ENCODE measurements around the gene ATRNL1. TPM values are rescaled to one million over a fixed set of nuclear protein-coding genes. Genes with fewer than 3 reads are reported as not detected.

The ATRNL1 gene
- total RNA-seq, 1 donor from 2014 or later, result 15.5 TPM

GRCh38 chr10:115427611-115428010, 334.4 kb downstream of the ATRNL1 start:
- Histone ChIP-seq H3K27me3 (no peaks in the 10 kb centered on the region), H3K9me3 (no peaks in the 10 kb centered on the region), H3K4me1 (no peaks in the 10 kb centered on the region), H3K4me3 (no peak overlapping the region), H3K27ac (no peak overlapping the region), H3K36me3 (no peaks in the 10 kb centered on the region)
- no peak for TF ChIP-seq POLR2AphosphoS5 (IDR thresholded peaks at IDR 0.05; ENCODE audit: insufficient read depth in 1 of 2, low read depth in 1 of 2)
- no peak for TF ChIP-seq POLR2A (IDR thresholded peaks at IDR 0.05)
- TF ChIP-seq CTCF (IDR thresholded peaks at IDR 0.05), result no peak
- intact Hi-C loops (cut with DNase I), result no loop called here
- no peak for DNase-seq (ENCODE audit: extremely low spot score in 2 of 2)

DNA sequence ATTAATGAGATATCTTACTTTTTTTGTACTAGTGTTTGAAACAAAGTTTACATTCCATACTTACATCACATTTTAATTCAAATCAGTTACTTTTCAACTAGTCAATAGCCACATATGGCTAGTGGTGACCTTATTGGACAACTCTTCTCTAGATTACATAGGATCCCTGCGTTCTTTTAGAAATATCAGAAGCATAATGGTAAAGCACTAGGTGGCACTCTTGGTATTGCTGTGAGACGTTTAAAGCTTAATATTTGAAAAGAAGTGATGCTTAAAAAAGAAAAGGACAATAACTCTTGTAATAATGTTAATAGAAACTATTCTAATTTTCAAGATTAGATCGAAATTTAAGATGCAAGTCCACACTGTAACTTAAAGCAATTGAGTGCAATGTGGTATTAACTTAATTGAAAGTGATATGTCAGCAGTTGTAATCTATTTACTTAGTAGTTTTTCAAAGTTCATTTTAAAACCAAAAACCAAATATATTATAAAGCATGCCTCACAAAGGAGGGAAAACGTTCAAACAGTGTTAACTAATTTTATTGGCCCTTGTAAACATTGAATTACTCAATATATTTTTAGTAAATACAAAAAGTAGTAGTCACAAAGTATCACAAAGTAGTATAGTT, 339.1 kb downstream of the ATRNL1 start:
- H3K9me3 ChIP-seq, result no peaks in the 10 kb centered on the region
- no peak overlapping the region for H3K27ac ChIP-seq
- no peaks in the 10 kb centered on the region for H3K27me3 ChIP-seq
- no peaks in the 10 kb centered on the region for H3K4me1 ChIP-seq
- no peak for DNase-seq (ENCODE audit: extremely low spot score in 2 of 2)
- intact Hi-C loops (cut with DNase I), result no loop called here
- H3K36me3 ChIP-seq, result no peaks in the 10 kb centered on the region
- H3K4me3 ChIP-seq, result no peak overlapping the region
- TF ChIP-seq CTCF (IDR thresholded peaks at IDR 0.05), result no peak
- no peak for TF ChIP-seq POLR2AphosphoS5 (IDR thresholded peaks at IDR 0.05; ENCODE audit: insufficient read depth in 1 of 2, low read depth in 1 of 2)
- TF ChIP-seq POLR2A (IDR thresholded peaks at IDR 0.05), result no peak

DNA sequence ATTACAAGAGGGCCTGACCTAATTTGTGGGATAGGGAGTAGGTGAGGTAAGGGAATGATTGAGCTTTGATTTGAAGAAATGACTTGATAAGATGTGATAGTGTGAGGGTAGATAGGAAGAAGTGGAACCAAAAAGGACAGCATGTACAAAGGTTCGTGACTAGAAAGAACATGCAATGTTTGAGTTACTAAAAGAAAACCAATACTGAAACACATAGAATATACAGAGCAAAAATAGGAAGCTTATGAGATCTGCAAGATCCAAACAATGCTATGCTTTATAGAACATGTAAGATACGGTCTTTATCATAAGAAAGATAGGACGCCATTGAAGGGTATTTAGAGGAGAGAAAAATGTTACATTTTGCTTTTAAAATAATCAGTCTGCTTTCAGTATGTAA, 343.8 kb downstream of the ATRNL1 start:
- H3K4me3 ChIP-seq, result no peak overlapping the region
- intact Hi-C loops (cut with DNase I), result no loop called here
- TF ChIP-seq POLR2AphosphoS5 (IDR thresholded peaks at IDR 0.05; ENCODE audit: insufficient read depth in 1 of 2, low read depth in 1 of 2) (no peak), POLR2A (IDR thresholded peaks at IDR 0.05) (no peak)

GRCh38 chr10:115441907-115442545, 348.9 kb downstream of the ATRNL1 start:
- H3K4me1 ChIP-seq, result no peaks in the 10 kb centered on the region
- no peak overlapping the region for H3K27ac ChIP-seq
- TF ChIP-seq CTCF (IDR thresholded peaks at IDR 0.05) (no peak), POLR2A (IDR thresholded peaks at IDR 0.05) (no peak), POLR2AphosphoS5 (IDR thresholded peaks at IDR 0.05; ENCODE audit: insufficient read depth in 1 of 2, low read depth in 1 of 2) (no peak)
- H3K4me3 ChIP-seq, result no peak overlapping the region
- intact Hi-C loops (cut with DNase I), result no loop called here
- DNase-seq (ENCODE audit: extremely low spot score in 2 of 2), result no peak
- no peaks in the 10 kb centered on the region for H3K9me3 ChIP-seq
- no peaks in the 10 kb centered on the region for H3K27me3 ChIP-seq
- H3K36me3 ChIP-seq, result no peaks in the 10 kb centered on the region

More for the DNA sequence above, 343.8 kb downstream of the ATRNL1 start:
- Histone ChIP-seq H3K4me1 (no peaks in the 10 kb centered on the region), H3K9me3 (no peaks in the 10 kb centered on the region), H3K27ac (no peak overlapping the region), H3K36me3 (no peaks in the 10 kb centered on the region), H3K27me3 (no peaks in the 10 kb centered on the region)
- DNase-seq (ENCODE audit: extremely low spot score in 2 of 2), result no peak

DNA sequence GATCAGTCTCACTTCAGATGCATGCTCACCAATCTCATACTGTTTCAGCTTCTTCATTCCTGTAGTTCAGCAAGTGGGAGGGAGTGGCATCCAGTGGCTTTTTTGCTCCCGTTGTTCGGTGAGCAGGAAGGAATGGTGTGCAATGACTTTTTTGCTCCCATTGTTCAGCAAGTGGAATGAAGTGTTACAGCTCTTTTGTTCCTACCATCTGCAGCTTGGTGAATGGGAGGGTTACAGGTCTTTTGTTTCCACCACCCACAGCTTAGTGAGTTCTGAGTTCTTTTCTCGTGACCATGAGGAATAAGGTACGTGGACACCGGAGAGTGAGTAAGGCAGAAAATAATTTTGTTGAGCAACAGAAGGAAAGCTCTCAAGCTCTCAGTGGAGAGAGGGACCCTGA, 363.6 kb downstream of the ATRNL1 start:
- DNase-seq (ENCODE audit: extremely low spot score in 2 of 2), result no peak
- intact Hi-C loops (cut with DNase I), result no loop called here
- TF ChIP-seq POLR2AphosphoS5 (IDR thresholded peaks at IDR 0.05; ENCODE audit: insufficient read depth in 1 of 2, low read depth in 1 of 2) (no peak), CTCF (IDR thresholded peaks at IDR 0.05) (no peak), POLR2A (IDR thresholded peaks at IDR 0.05) (no peak)
- H3K4me3 ChIP-seq, result no peak overlapping the region
- no peaks in the 10 kb centered on the region for H3K9me3 ChIP-seq
- no peaks in the 10 kb centered on the region for H3K36me3 ChIP-seq
- no peaks in the 10 kb centered on the region for H3K27me3 ChIP-seq
- no peaks in the 10 kb centered on the region for H3K4me1 ChIP-seq
- H3K27ac ChIP-seq, result no peak overlapping the region
